MM.1S (cell line): Measurements from ENCODE around the gene FAM193A.

Source experiments
- DNase-seq: peaks from one replicate; pipeline ENCODE4 v3.0.0-alpha.2; 2015
- H2AFZ ChIP-seq: fragments of 300-600 bp; sonication (generic); 2 replicates; pipeline ENCODE4 v1.6.0; 2016; ENCODE audit warnings: antibody characterized with exemption, low read length
- H3F3A ChIP-seq: fragments of 300-600 bp; sonication (generic); 2 replicates; pipeline ENCODE4 v1.6.1; 2016; ENCODE audit warnings: mild to moderate bottlenecking, antibody characterized with exemption, low read length, moderate library complexity, mixed read lengths; ENCODE audit not compliant: insufficient read depth
- H3K27ac ChIP-seq: fragments of 300-600 bp; sonication (generic); 2 replicates; pipeline ENCODE4 v1.5.1; 2016; ENCODE audit warnings: mild to moderate bottlenecking, low read length
- H3K27me3 ChIP-seq: fragments of 300-600 bp; sonication (generic); replicated peaks from 2 replicates; pipeline ENCODE4 v1.6.0; 2016; ENCODE audit warnings: low read length; ENCODE audit not compliant: insufficient read depth
- H3K36me3 ChIP-seq: fragments of 300-600 bp; sonication (generic); replicated peaks from 2 replicates; pipeline ENCODE4 v1.6.1; 2016; ENCODE audit warnings: mild to moderate bottlenecking, low read length, mixed read lengths; ENCODE audit not compliant: insufficient read depth
- H3K4me1 ChIP-seq: fragments of 300-600 bp; sonication (generic); 2 replicates; pipeline ENCODE4 v1.6.1; 2016; ENCODE audit warnings: low read length, mixed read lengths
- H3K4me2 ChIP-seq: fragments of 300-600 bp; sonication (generic); 2 replicates; pipeline ENCODE4 v1.6.0; 2016; ENCODE audit warnings: low read depth, low read length
- H3K4me3 ChIP-seq: fragments of 300-600 bp; sonication (generic); 2 replicates; pipeline ENCODE4 v1.5.1; 2016; ENCODE audit warnings: low read length, mixed read lengths
- H3K79me2 ChIP-seq: fragments of 300-600 bp; sonication (generic); 2 replicates; pipeline ENCODE4 v1.6.1; 2016; ENCODE audit warnings: mixed run types, low read length, mixed read lengths
- H3K9ac ChIP-seq: fragments of 300-600 bp; sonication (generic); 2 replicates; pipeline ENCODE4 v1.6.1; 2016; ENCODE audit warnings: low read length, mixed read lengths
- H3K9me2 ChIP-seq: fragments of 300-600 bp; sonication (generic); replicated peaks from 2 replicates; pipeline ENCODE4 v1.6.1; 2016; ENCODE audit warnings: mild to moderate bottlenecking, low read length, mixed read lengths; ENCODE audit not compliant: insufficient read depth
- H3K9me3 ChIP-seq: fragments of 300-600 bp; sonication (generic); replicated peaks from 2 replicates; pipeline ENCODE4 v1.6.1; 2016; ENCODE audit warnings: mild to moderate bottlenecking, low read length, mixed read lengths; ENCODE audit not compliant: insufficient read depth
- H4K20me1 ChIP-seq: fragments of 300-600 bp; sonication (generic); 2 replicates; pipeline ENCODE4 v1.6.1; 2016; ENCODE audit warnings: mild to moderate bottlenecking, low read length, moderate library complexity, mixed read lengths; ENCODE audit not compliant: insufficient read depth
- EZH2 ChIP-seq: fragments of 300-600 bp; sonication (generic); optimal IDR thresholded peaks from 2 replicates; pipeline ENCODE3; 2017; ENCODE audit warnings: low read depth, mild to moderate bottlenecking, antibody characterized with exemption, low read length, mixed read lengths
- EZH2phosphoT487 ChIP-seq: fragments of 300-600 bp; sonication (generic); IDR thresholded peaks from 2 replicates; pipeline ENCODE4 v1.6.1; 2018; ENCODE audit warnings: antibody characterized with exemption, low read length
- TF ChIP-seq, protein P1 (sequence below): fragments of 300-600 bp; sonication (generic); IDR thresholded peaks from 2 replicates; pipeline ENCODE4 v1.5.1; 2016; ENCODE audit warnings: antibody characterized with exemption, low read length, mixed read lengths

The FAM193A gene

DNA sequence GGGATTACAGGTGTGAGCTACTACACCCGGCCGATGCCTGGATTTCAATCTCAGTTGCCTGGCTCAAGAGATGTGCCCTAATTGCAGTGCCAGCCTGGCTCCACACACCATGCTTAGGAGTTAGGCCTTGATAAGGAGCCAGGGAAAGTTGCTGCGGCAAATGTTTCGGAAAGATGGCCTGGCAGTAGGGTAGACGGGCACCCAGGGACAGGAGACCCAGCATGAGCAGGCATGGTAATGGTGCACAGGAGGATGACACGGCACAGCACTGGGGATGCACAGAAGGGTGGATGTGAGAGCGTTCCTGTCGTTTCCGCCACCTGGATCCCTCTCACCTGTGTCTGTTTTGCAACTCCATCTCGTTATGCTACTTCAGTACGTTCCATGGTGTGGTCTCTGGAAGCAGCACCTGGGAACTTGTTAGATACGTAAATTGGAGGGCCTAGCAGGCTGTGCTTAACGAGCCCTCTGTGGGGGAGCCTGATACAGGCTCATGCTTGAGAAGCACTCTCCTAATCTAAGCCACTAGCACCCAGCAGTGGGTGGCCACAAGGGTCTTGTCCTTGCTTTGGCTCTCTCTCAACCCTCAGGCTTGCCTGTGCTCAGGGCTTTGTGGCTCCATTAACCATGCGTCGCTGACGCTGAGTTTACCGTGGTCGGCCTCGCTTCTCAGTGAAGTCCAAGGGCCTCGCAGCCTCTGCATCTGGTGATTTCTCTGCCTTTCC lies 47.2 kb upstream of the FAM193A start:
- no peaks in the 10 kb centered on the region for H3K9me3 ChIP-seq
- peaks cover 29% of the 10 kb centered on the region for H3K36me3 ChIP-seq
- no peaks in the 10 kb centered on the region for H3K27me3 ChIP-seq
- no peak for DNase-seq
- peaks cover 100% of the 10 kb centered on the region for H3K79me2 ChIP-seq
- H4K20me1 ChIP-seq: peaks cover 73% of the 10 kb centered on the region
- H2AFZ ChIP-seq: no peak overlapping the region
- H3F3A ChIP-seq: peaks cover 28% of the 10 kb centered on the region
- H3K9ac ChIP-seq: no peak overlapping the region
- no peak overlapping the region for H3K27ac ChIP-seq
- TF ChIP-seq EZH2phosphoT487 (no peak), EZH2 (no peak)
- TF ChIP-seq, protein P1, sequence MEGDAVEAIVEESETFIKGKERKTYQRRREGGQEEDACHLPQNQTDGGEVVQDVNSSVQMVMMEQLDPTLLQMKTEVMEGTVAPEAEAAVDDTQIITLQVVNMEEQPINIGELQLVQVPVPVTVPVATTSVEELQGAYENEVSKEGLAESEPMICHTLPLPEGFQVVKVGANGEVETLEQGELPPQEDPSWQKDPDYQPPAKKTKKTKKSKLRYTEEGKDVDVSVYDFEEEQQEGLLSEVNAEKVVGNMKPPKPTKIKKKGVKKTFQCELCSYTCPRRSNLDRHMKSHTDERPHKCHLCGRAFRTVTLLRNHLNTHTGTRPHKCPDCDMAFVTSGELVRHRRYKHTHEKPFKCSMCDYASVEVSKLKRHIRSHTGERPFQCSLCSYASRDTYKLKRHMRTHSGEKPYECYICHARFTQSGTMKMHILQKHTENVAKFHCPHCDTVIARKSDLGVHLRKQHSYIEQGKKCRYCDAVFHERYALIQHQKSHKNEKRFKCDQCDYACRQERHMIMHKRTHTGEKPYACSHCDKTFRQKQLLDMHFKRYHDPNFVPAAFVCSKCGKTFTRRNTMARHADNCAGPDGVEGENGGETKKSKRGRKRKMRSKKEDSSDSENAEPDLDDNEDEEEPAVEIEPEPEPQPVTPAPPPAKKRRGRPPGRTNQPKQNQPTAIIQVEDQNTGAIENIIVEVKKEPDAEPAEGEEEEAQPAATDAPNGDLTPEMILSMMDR: no peak
- no peak overlapping the region for H3K4me2 ChIP-seq
- H3K4me1 ChIP-seq: peaks cover 35% of the 10 kb centered on the region
- H3K4me3 ChIP-seq: no peak overlapping the region
- H3K9me2 ChIP-seq: no peaks in the 10 kb centered on the region

DNA sequence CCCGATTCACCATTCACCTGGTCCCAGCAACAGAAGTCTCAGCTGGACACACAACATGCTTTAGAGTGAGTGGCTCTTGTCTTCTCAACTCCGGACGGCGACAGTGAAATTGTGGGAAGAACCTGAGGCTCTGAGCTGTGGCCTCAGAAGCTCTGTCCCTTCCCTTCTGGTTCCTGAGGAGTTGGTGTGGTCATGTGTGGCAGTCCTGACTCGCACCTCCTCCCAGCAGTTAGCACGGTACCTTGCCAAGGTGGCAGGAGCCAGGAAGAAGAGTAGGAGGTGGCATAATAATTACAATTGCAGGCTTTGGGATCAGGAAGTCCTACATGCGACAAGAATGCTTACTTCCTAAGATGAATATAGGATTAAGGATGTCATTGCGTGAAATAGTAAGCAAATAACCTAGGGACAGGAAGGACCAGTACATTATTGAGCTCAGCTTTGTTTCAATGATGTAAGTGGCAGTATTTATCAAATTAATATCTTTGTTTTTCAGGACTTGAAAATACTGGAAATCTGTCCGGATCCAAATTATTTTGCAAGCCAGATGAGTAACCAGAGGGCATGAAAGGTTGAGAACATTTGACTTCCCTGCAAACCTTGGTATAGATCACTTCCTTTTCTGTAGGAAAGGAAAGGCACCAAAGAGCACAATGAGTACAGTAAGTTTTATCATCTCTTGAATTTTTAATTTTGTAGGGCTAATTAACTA lies 46.5 kb upstream of the FAM193A start:
- peaks cover 29% of the 10 kb centered on the region for H3K36me3 ChIP-seq

DNA sequence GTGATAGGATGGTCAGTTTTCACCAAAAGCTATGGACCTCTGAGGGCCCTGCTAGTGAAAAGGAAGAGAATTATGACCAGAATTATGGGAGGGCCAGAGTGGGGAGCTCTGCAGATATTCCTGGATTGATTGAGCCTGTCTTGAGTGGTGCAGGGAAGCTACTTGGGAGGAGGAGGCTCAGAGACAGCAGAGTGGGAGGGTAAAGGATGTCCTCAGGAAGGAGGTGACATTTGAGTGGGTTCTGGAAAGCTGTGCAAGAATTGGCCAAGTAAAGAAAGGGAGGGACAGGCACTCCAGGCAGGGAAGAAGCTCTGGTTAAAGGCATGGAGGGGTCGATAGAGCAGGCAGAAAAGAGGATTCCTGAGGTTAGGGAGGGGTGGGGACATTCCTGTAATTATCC lies 43.5 kb upstream of the FAM193A start:
- peaks cover 98% of the 10 kb centered on the region for H3K79me2 ChIP-seq
- H3K36me3 ChIP-seq: peaks cover 37% of the 10 kb centered on the region
- H2AFZ ChIP-seq: no peak overlapping the region

More for the DNA sequence above, 46.5 kb upstream of the FAM193A start:
- DNase-seq: no peak
- H3K4me1 ChIP-seq: peaks cover 28% of the 10 kb centered on the region
- H3K27ac ChIP-seq: no peak overlapping the region
- no peak overlapping the region for H3K9ac ChIP-seq
- H4K20me1 ChIP-seq: peaks cover 66% of the 10 kb centered on the region
- H3K4me2 ChIP-seq: no peak overlapping the region
- TF ChIP-seq, protein P1: no peak
- TF ChIP-seq EZH2 (no peak), EZH2phosphoT487 (no peak)
- H2AFZ ChIP-seq: no peak overlapping the region
- H3K27me3 ChIP-seq: no peaks in the 10 kb centered on the region
- H3K9me3 ChIP-seq: no peaks in the 10 kb centered on the region
- H3K9me2 ChIP-seq: no peaks in the 10 kb centered on the region
- H3K79me2 ChIP-seq: peaks cover 99% of the 10 kb centered on the region
- peaks cover 21% of the 10 kb centered on the region for H3F3A ChIP-seq
- H3K4me3 ChIP-seq: no peak overlapping the region

More for the DNA sequence above, 43.5 kb upstream of the FAM193A start:
- no peak for DNase-seq
- Histone ChIP-seq H3K4me1 (peaks cover 1% of the 10 kb centered on the region), H3F3A (0 out of 2 replicates have a peak, but pooled peaks cover 13% of the 10 kb centered on the region), H3K9ac (no peak overlapping the region), H3K4me3 (no peak overlapping the region), H3K4me2 (no peak overlapping the region), H4K20me1 (peaks cover 52% of the 10 kb centered on the region), H3K27ac (no peak overlapping the region), H3K9me3 (no peaks in the 10 kb centered on the region), H3K9me2 (no peaks in the 10 kb centered on the region), H3K27me3 (no peaks in the 10 kb centered on the region)
- TF ChIP-seq, protein P1: no peak
- no peak for TF ChIP-seq EZH2phosphoT487
